ENCODE data around the gene INF2.
A peak's percentile ranks its signal among the peaks of the same experiment; 100 is the strongest.

GRCh38 chr14:104724981-104725771 is 35.8 kb downstream of the INF2 start:
- TF ChIP-seq POLR2AphosphoS5 (IDR thresholded peaks at IDR 0.05; ENCODE audit: low read depth) (no peak), GABPA (IDR thresholded peaks at IDR 0.05; ENCODE audit: low read depth) (no peak)
- TF ChIP-seq, protein P1, sequence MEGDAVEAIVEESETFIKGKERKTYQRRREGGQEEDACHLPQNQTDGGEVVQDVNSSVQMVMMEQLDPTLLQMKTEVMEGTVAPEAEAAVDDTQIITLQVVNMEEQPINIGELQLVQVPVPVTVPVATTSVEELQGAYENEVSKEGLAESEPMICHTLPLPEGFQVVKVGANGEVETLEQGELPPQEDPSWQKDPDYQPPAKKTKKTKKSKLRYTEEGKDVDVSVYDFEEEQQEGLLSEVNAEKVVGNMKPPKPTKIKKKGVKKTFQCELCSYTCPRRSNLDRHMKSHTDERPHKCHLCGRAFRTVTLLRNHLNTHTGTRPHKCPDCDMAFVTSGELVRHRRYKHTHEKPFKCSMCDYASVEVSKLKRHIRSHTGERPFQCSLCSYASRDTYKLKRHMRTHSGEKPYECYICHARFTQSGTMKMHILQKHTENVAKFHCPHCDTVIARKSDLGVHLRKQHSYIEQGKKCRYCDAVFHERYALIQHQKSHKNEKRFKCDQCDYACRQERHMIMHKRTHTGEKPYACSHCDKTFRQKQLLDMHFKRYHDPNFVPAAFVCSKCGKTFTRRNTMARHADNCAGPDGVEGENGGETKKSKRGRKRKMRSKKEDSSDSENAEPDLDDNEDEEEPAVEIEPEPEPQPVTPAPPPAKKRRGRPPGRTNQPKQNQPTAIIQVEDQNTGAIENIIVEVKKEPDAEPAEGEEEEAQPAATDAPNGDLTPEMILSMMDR (IDR thresholded peaks at IDR 0.05; ENCODE audit: insufficient read depth, low read length) = peak; percentile 17
